Uterus (tissue), 4 donors: ENCODE results near the gene SGCB. TPM values are rescaled to one million over a fixed set of nuclear protein-coding genes. Genes with fewer than 3 reads are reported as not detected.

Source experiments
- DNase-seq, 2 donors: peaks; one replicate each; pipeline ENCODE4 v3.0.0-alpha.2; 2019 to 2020
- H3K27ac ChIP-seq, 2 donors: fragments of 200-600 bp; sonication (generic); 1 replicate in 1 of 2; 2 replicates in 1 of 2; pipeline ENCODE4 v1.5.1; 2016 to 2018
- H3K27me3 ChIP-seq, 2 donors: fragments of 200-600 bp; sonication (generic); one replicate each; pipeline ENCODE4 v1.5.1; 2018 to 2019; ENCODE audit warnings: control low read depth in 1 of 2
- H3K36me3 ChIP-seq, 2 donors: fragments of 200-600 bp; sonication (generic); one replicate each; pipeline ENCODE4 v1.5.1; 2019; ENCODE audit warnings: control low read depth in 1 of 2
- H3K4me1 ChIP-seq, 2 donors: fragments of 200-600 bp; sonication (generic); one replicate each; pipeline ENCODE4 v1.5.1; 2018 to 2019; ENCODE audit warnings: control low read depth in 1 of 2
- H3K4me3 ChIP-seq, 2 donors: fragments of 200-600 bp; sonication (generic); 1 replicate in 1 of 2; 2 replicates in 1 of 2; pipeline ENCODE4 v1.5.1; 2018 to 2019; ENCODE audit warnings: mild to moderate bottlenecking in 1 of 2
- H3K9me3 ChIP-seq, 2 donors: fragments of 200-600 bp; sonication (generic); one replicate each; pipeline ENCODE4 v1.5.1; 2019; ENCODE audit warnings: control low read depth in 1 of 2
- POLR2A ChIP-seq, 2 donors: fragments of 450-650 bp; IDR thresholded peaks; one replicate each; pipeline ENCODE4 v1.6.1; 2016; ENCODE audit warnings: antibody characterized with exemption in 2 of 2, mild to moderate bottlenecking in 1 of 2, moderate library complexity in 1 of 2
- intact Hi-C: fragments of 100-400 bp; cut with DNase I; formaldehyde crosslinking; loops from one replicate; pipeline ENCODE4 v1.15.1; 2023; ENCODE audit warnings: low total_unique reads
- total RNA-seq, 4 donors: library from RNA; depleted of rRNA in 3 of 4; stranded (reverse); fragments of >200 nt in 3 of 4; gene quantifications; one replicate each; pipeline versions ENCODE4 v1.1.0 to v1.2.4, GENCODE V29; 2014 to 2023
- TF ChIP-seq, protein P1 (sequence below), 4 experiments: fragments of 200-600 bp in 2 of 4; fragments of 450-650 bp in 2 of 4; sonication (generic) in 2 of 4; IDR thresholded peaks; one replicate each; pipeline ENCODE4 v1.5.1; 2016 to 2019; ENCODE audit warnings: antibody characterized with exemption in 4 of 4, mild to moderate bottlenecking in 2 of 4, moderate library complexity in 1 of 4
- donor health status: DM: yes; HTN: yes; CAD: no.

Gene SGCB
- total RNA-seq, 4 donors from 2014 or later = 21.5 to 61.6 (median 44.6) TPM

DNA sequence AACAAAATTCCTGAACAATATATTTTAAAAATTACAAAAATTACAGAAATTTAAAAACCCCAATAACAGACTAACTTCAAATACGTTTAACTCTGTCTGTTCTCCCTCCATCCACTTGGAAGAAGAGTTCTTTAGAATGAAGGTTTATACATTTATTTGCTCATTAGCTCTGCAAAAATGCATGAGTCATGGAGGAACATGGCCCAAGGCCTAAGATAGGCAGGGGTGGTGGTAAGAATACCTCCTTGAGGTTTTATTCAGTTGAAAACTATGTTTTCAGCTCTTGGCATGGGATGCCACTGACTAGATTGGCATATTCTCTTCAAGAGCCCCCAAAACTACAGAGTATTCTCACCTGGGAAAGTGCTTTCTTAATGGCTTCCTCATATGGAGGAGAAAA, 9.1 kb downstream of the SGCB start:
- H3K4me1 ChIP-seq = no peaks in the 10 kb centered on the region
- no peak overlapping the region for H3K27ac ChIP-seq
- H3K4me3 ChIP-seq = no peak overlapping the region
- H3K9me3 ChIP-seq = no peaks in the 10 kb centered on the region
- intact Hi-C loops = no loop called here
- H3K27me3 ChIP-seq = no peaks in the 10 kb centered on the region
- H3K36me3 ChIP-seq = no peaks in the 10 kb centered on the region
- TF ChIP-seq POLR2A (IDR thresholded peaks at IDR 0.05) = no peak
- TF ChIP-seq, protein P1, sequence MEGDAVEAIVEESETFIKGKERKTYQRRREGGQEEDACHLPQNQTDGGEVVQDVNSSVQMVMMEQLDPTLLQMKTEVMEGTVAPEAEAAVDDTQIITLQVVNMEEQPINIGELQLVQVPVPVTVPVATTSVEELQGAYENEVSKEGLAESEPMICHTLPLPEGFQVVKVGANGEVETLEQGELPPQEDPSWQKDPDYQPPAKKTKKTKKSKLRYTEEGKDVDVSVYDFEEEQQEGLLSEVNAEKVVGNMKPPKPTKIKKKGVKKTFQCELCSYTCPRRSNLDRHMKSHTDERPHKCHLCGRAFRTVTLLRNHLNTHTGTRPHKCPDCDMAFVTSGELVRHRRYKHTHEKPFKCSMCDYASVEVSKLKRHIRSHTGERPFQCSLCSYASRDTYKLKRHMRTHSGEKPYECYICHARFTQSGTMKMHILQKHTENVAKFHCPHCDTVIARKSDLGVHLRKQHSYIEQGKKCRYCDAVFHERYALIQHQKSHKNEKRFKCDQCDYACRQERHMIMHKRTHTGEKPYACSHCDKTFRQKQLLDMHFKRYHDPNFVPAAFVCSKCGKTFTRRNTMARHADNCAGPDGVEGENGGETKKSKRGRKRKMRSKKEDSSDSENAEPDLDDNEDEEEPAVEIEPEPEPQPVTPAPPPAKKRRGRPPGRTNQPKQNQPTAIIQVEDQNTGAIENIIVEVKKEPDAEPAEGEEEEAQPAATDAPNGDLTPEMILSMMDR (IDR thresholded peaks at IDR 0.05) = no peak
- no peak for DNase-seq

DNA sequence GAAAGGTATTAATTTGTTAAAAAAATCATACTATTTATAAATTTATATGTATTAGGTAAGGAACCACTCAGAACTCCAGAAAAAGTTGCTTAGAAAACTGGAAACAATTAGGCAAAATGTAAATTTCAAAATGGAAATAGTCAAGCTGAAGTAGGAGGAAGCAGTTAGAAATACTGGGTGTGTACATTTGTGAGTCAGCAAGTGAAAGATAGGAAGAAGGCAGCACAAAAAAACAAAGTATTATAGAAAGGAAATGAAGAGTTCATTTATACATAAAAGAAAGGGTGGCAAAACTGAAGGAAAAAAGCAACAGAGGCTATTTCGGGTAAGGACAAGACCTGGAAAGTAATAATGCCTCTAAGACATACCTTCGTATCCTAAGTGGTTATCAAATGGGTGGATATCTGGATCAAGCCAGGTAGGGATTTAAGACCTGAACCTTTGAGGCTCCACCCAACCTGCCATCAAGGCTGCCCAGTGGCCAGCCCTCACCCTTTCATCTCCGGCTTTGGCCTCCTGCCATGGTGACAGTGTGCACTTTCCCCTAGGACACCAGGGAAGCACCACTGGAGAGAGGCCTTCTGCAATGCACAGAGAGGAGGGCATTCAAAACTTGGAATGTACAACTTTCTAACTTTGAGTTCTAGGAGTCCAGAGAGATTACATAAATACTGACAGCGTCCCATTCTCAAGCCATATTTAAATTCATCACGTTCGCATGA, 18.0 kb downstream of the SGCB start, which contains the start of gene LRRC66:
LRRC66 (minus strand) TSS at position 428 of the 722 bp plus-strand sequence. CDS start 2,750 bp downstream, outside the sequence.
- Histone ChIP-seq H3K4me3 (no peak within 1 kb of the TSS), H3K36me3 (no peaks in the 10 kb centered on the region), H3K27ac (no peak within 1 kb of the TSS), H3K4me1 (no peaks in the 10 kb centered on the region), H3K9me3 (no peaks in the 10 kb centered on the region), H3K27me3 (no peaks in the 10 kb centered on the region)
- intact Hi-C loops = no loop called here
- TF ChIP-seq, protein P1 (IDR thresholded peaks at IDR 0.05) = no peak
- TF ChIP-seq POLR2A (IDR thresholded peaks at IDR 0.05) = no peak
- no peak for DNase-seq

GRCh38 chr4:52017814-52018213, 20.3 kb downstream of the SGCB start:
- intact Hi-C loops = no loop called here
- no peaks in the 10 kb centered on the region for H3K36me3 ChIP-seq
- DNase-seq = no peak
- no peaks in the 10 kb centered on the region for H3K9me3 ChIP-seq
- H3K27me3 ChIP-seq = no peaks in the 10 kb centered on the region
- TF ChIP-seq POLR2A (IDR thresholded peaks at IDR 0.05) = no peak
- TF ChIP-seq, protein P1 (IDR thresholded peaks at IDR 0.05) = no peak
- H3K4me1 ChIP-seq = no peaks in the 10 kb centered on the region
- H3K27ac ChIP-seq = no peak overlapping the region
- H3K4me3 ChIP-seq = no peak overlapping the region

DNA sequence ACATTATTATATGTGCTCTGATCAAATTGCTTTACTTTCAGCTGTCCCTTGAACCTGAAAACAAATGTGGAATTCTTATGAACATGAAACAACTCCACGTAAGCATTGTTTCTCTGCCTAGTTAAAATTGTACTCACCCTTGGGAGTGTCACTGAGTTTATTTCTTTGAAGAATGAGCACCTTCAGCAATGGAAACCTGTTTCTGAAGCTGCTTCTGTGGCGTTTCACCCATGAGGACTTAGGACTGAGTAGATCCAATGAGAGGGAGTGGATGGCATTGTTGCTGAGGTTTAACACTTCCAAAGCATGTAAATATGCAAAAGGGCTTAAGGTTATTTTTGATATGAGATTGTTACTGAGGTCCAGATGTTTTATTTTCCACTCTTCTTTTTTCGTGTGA, 21.1 kb downstream of the SGCB start:
- Histone ChIP-seq H3K36me3 (no peaks in the 10 kb centered on the region), H3K27me3 (no peaks in the 10 kb centered on the region), H3K4me3 (no peak overlapping the region), H3K27ac (no peak overlapping the region), H3K9me3 (no peaks in the 10 kb centered on the region), H3K4me1 (no peaks in the 10 kb centered on the region)
- DNase-seq = no peak
- TF ChIP-seq, protein P1 (IDR thresholded peaks at IDR 0.05) = no peak
- no peak for TF ChIP-seq POLR2A (IDR thresholded peaks at IDR 0.05)
- intact Hi-C loops = no loop called here

DNA sequence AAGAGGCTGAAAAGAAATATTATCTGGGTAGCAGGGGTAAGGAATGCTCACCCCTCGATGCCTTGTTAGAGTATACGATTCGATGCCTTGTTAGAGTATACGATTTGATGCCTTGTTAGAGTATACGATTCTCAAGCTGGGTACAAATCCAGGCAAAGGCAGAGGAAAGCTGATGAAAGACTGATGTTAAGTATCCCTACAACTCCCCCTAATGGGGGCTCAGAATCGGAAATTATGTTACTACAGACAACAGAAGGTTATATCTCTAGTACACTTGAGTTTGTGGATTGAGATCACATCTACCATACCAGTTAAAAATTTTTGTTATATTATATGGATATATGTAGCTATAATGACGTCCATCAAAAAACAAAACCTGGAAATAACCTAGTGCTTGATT, 22.7 kb downstream of the SGCB start:
- Histone ChIP-seq H3K9me3 (no peaks in the 10 kb centered on the region), H3K27ac (no peak overlapping the region), H3K36me3 (no peaks in the 10 kb centered on the region), H3K4me1 (no peaks in the 10 kb centered on the region), H3K4me3 (no peak overlapping the region), H3K27me3 (no peaks in the 10 kb centered on the region)
- intact Hi-C loops = no loop called here
- TF ChIP-seq POLR2A (IDR thresholded peaks at IDR 0.05) = no peak
- TF ChIP-seq, protein P1 (IDR thresholded peaks at IDR 0.05) = no peak
- DNase-seq = no peak
